IMR-90 (cell line): ENCODE measurements around the gene ENO4. TPM values are rescaled to one million over a fixed set of nuclear protein-coding genes. Genes with fewer than 3 reads are reported as not detected.

Experiments used
- BHLHE40 ChIP-seq: fragments of 150-350 bp; IDR thresholded peaks from 2 replicates; pipeline ENCODE4 v1.6.1; 2016; ENCODE audit warnings: mild to moderate bottlenecking, low read depth, low read length
- MAZ ChIP-seq: IDR thresholded peaks from 2 replicates; pipeline ENCODE4 v1.6.1; 2012; ENCODE audit warnings: low read depth, mild to moderate bottlenecking, low read length, improper control_type of control experiment, moderate library complexity, borderline replicate concordance
- MXI1 ChIP-seq: IDR thresholded peaks from 2 replicates; pipeline ENCODE4 v1.6.1; 2012; ENCODE audit warnings: low read depth, mild to moderate bottlenecking, low read length, moderate library complexity, borderline replicate concordance
- POLR2A ChIP-seq: IDR thresholded peaks from 2 replicates; pipeline ENCODE4 v1.6.1; 2012; ENCODE audit warnings: mild to moderate bottlenecking, low read depth, low read length
- SMC3 ChIP-seq: fragments of 150-350 bp; IDR thresholded peaks from 2 replicates; pipeline ENCODE4 v1.6.1; 2016; ENCODE audit warnings: low read depth, mild to moderate bottlenecking, antibody characterized with exemption, low read length, moderate library complexity
- polyA plus RNA-seq, 3 experiments: library from polyadenylated mRNA; depleted of rRNA; stranded (reverse); fragments of >200 nt; gene quantifications; 2 replicates each; pipeline ENCODE4 v1.2.3, GENCODE V29; 2012; ENCODE audit warnings: low replicate concordance in 1 of 3
- total RNA-seq: library from RNA; depleted of rRNA; stranded (reverse); fragments of >200 nt; gene quantifications from 2 replicates; pipeline ENCODE4 v1.2.3, GENCODE V29; 2012
- TF ChIP-seq, protein P1 (sequence below): conservative IDR thresholded peaks from 2 replicates; pipeline ENCODE4 v1.5.1; 2012; ENCODE audit warnings: mild to moderate bottlenecking, low read depth, low read length, improper control_type of control experiment

The ENO4 gene
- total and polyA plus RNA-seq, 2 of the 4 experiments (the other 2 are of a cell fraction): under 0.01 to 0.05 TPM

DNA sequence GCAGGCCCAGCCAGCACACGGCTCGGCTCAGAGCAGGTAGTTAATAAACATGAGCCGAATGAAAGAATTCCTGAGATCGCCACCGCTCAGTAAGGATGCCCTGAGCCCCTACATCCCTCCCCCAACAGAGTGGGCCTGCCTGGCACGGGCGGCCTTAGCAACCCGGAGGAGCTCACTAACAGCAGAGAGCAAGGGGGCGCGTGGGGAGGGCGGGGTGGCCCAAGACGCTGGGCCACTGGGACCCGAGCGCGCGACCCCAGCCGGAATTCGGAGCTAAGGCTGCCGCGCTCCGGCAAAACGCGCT lies 403 bp upstream of the ENO4 start (continued):
- TF ChIP-seq, protein P1, sequence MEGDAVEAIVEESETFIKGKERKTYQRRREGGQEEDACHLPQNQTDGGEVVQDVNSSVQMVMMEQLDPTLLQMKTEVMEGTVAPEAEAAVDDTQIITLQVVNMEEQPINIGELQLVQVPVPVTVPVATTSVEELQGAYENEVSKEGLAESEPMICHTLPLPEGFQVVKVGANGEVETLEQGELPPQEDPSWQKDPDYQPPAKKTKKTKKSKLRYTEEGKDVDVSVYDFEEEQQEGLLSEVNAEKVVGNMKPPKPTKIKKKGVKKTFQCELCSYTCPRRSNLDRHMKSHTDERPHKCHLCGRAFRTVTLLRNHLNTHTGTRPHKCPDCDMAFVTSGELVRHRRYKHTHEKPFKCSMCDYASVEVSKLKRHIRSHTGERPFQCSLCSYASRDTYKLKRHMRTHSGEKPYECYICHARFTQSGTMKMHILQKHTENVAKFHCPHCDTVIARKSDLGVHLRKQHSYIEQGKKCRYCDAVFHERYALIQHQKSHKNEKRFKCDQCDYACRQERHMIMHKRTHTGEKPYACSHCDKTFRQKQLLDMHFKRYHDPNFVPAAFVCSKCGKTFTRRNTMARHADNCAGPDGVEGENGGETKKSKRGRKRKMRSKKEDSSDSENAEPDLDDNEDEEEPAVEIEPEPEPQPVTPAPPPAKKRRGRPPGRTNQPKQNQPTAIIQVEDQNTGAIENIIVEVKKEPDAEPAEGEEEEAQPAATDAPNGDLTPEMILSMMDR: no peak
- no peak for TF ChIP-seq POLR2A
- TF ChIP-seq BHLHE40: no peak
- TF ChIP-seq MXI1: no peak
- no peak for TF ChIP-seq SMC3
- no peak for TF ChIP-seq MAZ
